Activated naive CD8-positive, alpha-beta T cell (primary cell): Measurements from ENCODE around the gene MFRP.
A peak's percentile ranks its signal among the peaks of the same experiment; 100 is the strongest.
"Not testable (repeated sequence)": the region's sequence is repeated elsewhere in the genome, so short reads cannot be mapped to it uniquely, and the experiment has no call there.

Experiments used
- H3K27ac Mint-ChIP-seq: one replicate; pipeline ENCODE4 v1.8.0; 2021; ENCODE audit warnings: mixed read lengths
- H3K27me3 Mint-ChIP-seq: one replicate; pipeline ENCODE4 v1.8.0; 2021; ENCODE audit warnings: mixed read lengths
- H3K36me3 Mint-ChIP-seq: one replicate; pipeline ENCODE4 v1.8.0; 2021; ENCODE audit warnings: mixed read lengths
- H3K4me1 Mint-ChIP-seq: one replicate; pipeline ENCODE4 v1.8.0; 2021; ENCODE audit warnings: low read depth, mixed read lengths
- H3K4me3 Mint-ChIP-seq: one replicate; pipeline ENCODE4 v1.8.0; 2021; ENCODE audit warnings: mild to moderate bottlenecking, mixed read lengths
- H3K9me3 Mint-ChIP-seq: one replicate; pipeline ENCODE4 v1.8.0; 2021; ENCODE audit warnings: low read depth, mixed read lengths

The MFRP gene

DNA sequence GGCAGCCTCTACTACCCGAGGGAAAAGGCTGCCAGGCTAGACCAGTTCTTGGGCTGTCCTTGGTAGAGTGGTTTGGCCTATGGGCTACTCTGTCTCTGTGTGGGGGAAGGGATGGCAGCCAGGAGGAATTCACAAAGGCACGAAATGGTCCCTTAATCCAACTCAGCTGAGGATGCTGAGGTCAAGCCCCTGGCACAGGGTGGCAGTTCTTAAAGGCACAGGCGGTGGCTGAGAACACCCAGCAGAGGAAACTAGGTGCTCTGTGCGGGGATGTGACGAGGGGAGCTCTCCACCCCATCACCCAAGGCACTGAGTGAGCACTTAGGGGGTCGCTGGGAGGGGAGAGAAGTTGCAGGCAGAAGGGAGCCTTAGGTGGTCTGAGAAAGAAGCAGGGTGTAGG is at the start of gene MFRP:
TSS of gene MFRP (minus strand) at position 101 of the 400 bp plus-strand sequence. CDS start 192 bp downstream, outside the sequence.
- H3K27me3 Mint-ChIP-seq, result peaks cover 11% of the 10 kb centered on the region
- H3K27ac Mint-ChIP-seq, result no peak within 1 kb of the TSS
- no peaks in the 10 kb centered on the region for H3K9me3 Mint-ChIP-seq
- H3K36me3 Mint-ChIP-seq, result no peaks in the 10 kb centered on the region
- no peaks in the 10 kb centered on the region for H3K4me1 Mint-ChIP-seq
- H3K4me3 Mint-ChIP-seq, result no peak within 1 kb of the TSS

DNA sequence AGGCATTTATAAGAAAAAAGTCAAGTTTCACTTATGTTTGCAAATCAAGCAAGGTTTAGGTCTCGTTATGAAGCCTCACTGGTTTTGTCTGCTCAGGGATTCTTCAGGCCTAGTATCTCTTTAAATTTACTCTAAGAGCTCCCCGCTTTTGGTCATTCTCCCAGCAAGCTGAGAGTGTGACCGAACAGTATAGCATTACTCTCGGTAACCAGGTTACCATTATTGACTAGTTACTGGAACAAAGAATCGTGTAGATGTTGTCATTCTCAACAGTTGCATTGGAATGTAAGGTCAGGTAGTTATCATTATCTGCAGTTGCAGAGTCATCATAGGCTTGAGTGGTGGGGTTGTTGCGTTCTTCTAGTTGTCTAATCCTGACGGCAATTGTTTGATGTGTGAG is 44.8 kb upstream of the MFRP start:
- Mint-ChIP-seq H3K27ac (no peak overlapping the region), H3K36me3 (no peaks in the 10 kb centered on the region), H3K4me1 (no peaks in the 10 kb centered on the region), H3K9me3 (no peaks in the 10 kb centered on the region), H3K27me3 (peaks cover 10% of the 10 kb centered on the region), H3K4me3 (no peak overlapping the region)

DNA sequence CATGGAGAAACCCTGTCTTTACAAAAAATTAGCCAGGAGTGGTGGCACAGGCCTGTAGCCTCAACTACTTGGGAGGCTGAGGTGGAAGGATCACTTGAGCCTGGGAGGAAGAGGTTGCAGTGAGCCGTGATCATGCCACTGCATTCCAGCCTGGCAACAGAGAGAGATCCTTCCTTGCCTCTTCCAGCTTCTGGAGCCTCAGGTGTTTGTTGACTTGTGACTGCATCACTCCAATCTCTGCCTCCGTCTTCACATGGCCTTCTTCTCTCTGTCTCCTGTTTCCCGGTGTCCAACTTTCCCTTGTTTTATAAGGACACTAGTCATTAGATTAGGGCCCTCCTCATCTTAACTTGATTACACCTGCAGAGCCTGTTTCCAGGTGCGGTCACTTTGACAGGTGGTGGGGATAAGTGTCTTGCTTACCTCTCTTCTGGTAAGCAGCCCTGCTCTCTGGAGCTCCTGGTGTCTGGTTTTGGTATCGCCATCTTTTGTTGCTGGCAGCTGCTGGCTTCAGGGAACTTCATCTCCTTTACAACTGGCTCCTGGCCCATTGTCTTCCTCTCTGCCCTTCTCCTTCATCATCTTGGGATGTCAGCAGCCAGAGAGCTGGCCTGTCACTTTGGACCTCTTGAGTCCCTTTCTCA is 43.2 kb upstream of the MFRP start:
- Mint-ChIP-seq H3K27me3 (peaks cover 10% of the 10 kb centered on the region), H3K9me3 (no peaks in the 10 kb centered on the region), H3K4me3 (no peak overlapping the region), H3K27ac (no peak overlapping the region), H3K4me1 (no peaks in the 10 kb centered on the region), H3K36me3 (no peaks in the 10 kb centered on the region)

DNA sequence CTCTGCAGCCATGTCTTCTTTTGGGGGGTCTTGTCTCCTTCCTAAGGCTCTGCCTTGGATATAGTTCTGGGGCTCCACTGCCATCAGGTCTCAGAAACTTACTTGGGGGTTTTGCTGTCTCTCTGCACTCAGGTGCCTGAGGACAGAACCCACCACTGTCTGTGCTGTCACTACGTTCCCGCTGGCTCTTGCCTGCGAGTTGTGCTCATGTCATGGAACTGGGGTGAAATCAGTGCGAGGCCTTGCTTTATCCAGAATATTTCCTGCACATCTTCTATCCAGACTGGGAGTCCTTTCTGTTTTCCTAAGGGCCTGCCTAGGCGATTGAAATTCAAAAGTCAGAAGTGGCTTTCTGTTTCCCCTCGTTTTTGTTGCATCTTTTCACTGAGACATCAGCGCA is 41.6 kb upstream of the MFRP start:
- no peaks in the 10 kb centered on the region for H3K9me3 Mint-ChIP-seq
- H3K4me1 Mint-ChIP-seq, result no peaks in the 10 kb centered on the region
- H3K27ac Mint-ChIP-seq, result no peak overlapping the region
- no peaks in the 10 kb centered on the region for H3K36me3 Mint-ChIP-seq
- H3K4me3 Mint-ChIP-seq, result no peak overlapping the region
- H3K27me3 Mint-ChIP-seq, result peaks cover 6% of the 10 kb centered on the region

DNA sequence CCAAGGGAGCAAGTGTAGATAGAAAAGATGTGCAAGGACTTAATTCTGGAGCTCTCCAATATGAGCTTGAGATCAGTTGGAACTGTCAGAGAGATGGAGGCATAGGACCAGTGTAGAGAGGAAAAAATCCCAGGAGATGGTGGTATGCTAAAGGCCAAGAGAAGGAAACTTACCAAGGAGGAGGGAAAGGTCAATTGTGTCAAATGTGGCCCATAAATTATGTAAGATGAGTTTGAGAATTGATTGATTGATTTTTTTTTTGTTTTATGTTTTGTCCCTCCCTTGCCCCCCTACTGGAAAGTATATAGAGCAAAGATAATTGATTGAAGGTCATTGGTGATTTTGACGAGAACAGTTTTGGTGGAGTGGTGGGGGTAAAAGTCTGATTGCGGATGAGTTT is 37.8 kb upstream of the MFRP start:
- H3K9me3 Mint-ChIP-seq, result no peaks in the 10 kb centered on the region
- no peak overlapping the region for H3K27ac Mint-ChIP-seq
- H3K4me1 Mint-ChIP-seq, result peaks cover 10% of the 10 kb centered on the region
- H3K4me3 Mint-ChIP-seq, result no peak overlapping the region
- H3K36me3 Mint-ChIP-seq, result no peaks in the 10 kb centered on the region
- peaks cover 5% of the 10 kb centered on the region for H3K27me3 Mint-ChIP-seq

DNA sequence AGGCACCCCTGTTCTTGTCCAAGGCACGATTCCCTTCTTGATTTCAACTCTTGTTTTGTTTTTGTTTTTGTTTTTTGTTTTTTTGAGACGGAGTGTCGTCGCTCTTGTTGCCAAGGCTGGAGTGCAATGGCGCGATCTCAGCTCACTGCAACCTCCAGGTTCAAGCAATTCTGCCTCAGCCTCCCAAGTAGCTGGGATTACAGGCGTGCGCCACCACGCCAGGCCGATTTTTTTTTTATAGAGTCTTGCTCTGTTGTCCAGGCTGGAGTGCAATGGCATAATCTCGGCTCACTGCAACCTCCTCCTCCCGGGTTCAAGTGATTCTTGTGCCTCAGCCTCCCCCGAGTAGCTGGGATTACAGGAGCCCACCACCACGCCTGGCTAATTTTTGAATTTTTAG is 36.0 kb upstream of the MFRP start:
- H3K4me3 Mint-ChIP-seq, H3K27ac Mint-ChIP-seq: not testable (repeated sequence)
- peaks cover 10% of the 10 kb centered on the region for H3K4me1 Mint-ChIP-seq

DNA sequence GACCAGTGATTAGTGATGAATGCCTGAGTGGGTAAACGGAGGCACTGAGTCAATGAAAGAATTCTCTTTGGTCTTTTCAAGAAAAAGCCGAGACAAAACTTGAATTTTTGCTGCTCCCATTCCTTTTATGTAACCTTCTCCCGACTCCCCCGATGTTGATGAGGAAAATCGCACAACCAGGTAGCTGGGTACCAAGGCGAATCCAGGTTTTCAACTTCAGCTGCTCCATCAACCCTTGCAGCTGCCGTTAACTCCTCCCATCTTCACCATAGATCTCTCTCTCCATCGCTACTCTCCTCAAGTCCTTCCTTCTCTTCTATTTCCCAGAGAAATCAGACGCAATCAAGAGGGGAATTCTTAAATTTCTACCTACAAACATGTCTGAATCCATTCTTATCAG is 35.6 kb upstream of the MFRP start:
- H3K36me3 Mint-ChIP-seq, result no peaks in the 10 kb centered on the region
- peaks cover 10% of the 10 kb centered on the region for H3K4me1 Mint-ChIP-seq
- H3K27me3 Mint-ChIP-seq, result no peaks in the 10 kb centered on the region
- no peak overlapping the region for H3K4me3 Mint-ChIP-seq
- no peaks in the 10 kb centered on the region for H3K9me3 Mint-ChIP-seq
- H3K27ac Mint-ChIP-seq, result no peak overlapping the region

More for the DNA sequence above, 36.0 kb upstream of the MFRP start:
- not testable (repeated sequence) for H3K36me3 Mint-ChIP-seq, H3K9me3 Mint-ChIP-seq, H3K27me3 Mint-ChIP-seq

DNA sequence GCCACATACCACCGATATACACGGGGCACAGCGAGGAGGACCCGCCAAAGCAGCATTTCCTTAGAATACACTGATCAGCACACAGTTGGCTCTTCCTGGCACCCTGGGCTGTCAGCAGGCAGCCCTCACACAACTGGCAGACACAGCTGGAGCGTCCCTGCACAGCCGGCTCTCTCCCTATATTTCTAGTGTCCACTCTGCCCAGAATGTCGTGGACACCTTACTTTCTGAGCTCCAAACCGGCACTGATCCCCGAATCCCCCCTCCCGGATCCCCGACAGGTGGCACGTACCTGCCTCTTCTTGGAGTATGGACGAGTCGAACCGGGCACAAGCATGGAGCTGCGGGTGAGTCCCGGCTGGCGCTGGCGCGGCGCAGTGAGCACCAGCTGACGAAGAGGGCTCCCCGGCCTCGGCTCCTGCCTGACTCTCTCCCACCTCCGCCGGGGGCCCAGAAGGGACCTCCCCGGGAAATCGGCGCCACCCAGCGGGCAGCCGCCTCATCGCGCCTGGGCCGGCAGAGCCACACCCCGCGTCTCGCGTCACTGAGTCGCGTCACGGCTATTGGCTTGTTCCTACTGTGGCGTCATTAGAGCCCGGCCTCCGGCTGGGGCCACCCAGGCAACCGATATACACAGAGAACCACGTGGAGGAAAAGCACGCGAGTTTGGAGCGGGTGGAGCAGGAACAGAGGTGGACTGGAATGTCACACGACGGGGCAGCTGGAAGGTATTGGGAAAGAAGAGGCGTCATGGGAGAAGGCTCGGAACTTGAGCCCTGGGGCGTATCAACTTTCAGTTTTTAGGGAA is 34.9 kb upstream of the MFRP start, which contains the start of gene USP2:
TSS of gene USP2 (minus strand) at position 510 of the 808 bp plus-strand sequence. CDS start 8,210 bp downstream, outside the sequence.
- peaks cover 10% of the 10 kb centered on the region for H3K4me1 Mint-ChIP-seq
- H3K9me3 Mint-ChIP-seq, result no peaks in the 10 kb centered on the region
- H3K36me3 Mint-ChIP-seq, result no peaks in the 10 kb centered on the region
- H3K27ac Mint-ChIP-seq, result peak within 1 kb of the TSS; percentile 80
- no peaks in the 10 kb centered on the region for H3K27me3 Mint-ChIP-seq
- no peak within 1 kb of the TSS for H3K4me3 Mint-ChIP-seq

DNA sequence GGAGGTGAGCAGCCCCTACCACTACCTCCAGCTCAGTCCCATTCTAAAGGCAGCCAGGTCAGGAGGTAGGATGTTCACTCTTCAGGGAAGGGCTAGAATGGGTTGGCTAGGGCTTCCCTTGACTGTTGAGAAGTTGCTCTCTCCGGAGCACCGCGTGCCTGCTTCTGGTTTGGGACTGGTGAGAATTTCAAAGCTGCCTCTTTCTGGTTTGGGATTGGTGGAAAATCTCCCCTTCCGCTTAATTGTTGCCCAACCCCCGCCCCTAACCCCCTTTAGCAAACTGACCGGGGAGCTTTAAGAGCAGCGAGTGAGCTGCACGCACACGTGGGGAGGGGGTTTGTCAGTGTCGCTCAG is 34.3 kb upstream of the MFRP start:
- Mint-ChIP-seq H3K4me3 (no peak overlapping the region), H3K36me3 (no peaks in the 10 kb centered on the region), H3K27me3 (no peaks in the 10 kb centered on the region), H3K9me3 (no peaks in the 10 kb centered on the region), H3K27ac (no peak overlapping the region), H3K4me1 (peaks cover 10% of the 10 kb centered on the region)

DNA sequence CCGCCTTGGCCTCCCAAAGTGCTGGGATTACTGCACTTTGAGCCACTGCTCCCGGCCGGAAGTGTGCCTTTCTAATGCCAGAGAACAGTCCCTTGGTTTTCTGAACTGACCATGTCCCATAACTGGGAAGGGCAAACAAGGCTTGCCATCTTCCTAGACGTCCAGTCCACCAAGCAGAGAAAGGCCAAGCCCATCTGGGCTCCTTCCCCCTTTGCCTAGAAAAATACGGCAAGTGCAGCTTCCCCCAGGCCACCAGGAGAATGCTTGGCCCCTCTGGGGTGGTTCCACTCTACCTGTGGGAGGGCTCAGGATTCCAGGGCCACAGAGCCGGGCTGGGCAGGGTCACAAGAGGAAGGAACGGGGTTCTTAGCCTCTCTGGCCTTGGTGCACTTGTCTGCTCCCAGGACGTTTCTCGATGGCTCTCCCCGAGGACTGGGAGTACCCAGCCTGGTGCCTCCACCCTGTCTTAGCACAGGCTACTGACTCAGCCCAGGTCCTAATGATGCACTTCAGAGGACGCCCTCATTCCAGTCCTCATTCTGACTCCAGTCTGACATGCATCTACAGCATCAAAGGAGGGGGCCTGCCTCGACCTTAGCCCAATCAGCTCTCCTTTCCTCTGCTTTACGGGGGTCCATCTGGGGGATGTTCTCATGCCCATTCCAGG is 33.8 kb upstream of the MFRP start:
- Mint-ChIP-seq H3K27ac (no peak overlapping the region), H3K9me3 (no peaks in the 10 kb centered on the region), H3K4me3 (no peak overlapping the region), H3K4me1 (peaks cover 10% of the 10 kb centered on the region), H3K36me3 (no peaks in the 10 kb centered on the region), H3K27me3 (no peaks in the 10 kb centered on the region)

DNA sequence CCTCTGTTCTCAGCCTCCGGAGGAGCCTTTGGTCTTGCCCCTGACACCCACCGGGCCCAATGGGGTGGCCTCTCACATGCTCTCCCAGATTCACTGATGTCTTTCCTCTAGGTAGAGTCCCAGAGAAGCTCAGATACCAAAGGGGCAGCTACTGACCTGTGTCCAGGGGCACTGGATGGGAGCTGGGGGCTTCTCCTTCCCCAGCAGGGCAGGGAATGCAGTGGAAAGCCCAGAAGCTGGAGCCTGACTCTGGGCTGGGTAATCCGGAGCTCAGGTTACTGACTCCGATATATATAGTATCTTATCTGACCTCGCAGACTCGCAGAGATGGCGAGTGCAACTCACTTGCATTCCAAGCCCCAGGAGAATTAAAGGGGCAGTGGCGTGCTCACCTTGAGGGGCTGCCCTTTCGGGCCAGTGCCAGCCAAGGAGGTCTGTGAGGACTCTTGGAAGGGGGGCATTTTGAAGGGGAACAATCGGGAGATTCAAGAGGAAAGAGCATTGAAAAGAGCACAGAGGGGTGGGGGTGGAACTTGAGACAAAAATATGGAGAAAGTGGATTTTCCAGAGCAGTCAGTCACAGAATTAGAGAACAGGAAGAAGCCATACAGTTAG is 32.5 kb upstream of the MFRP start:
- Mint-ChIP-seq H3K36me3 (no peaks in the 10 kb centered on the region), H3K4me1 (peaks cover 12% of the 10 kb centered on the region), H3K9me3 (no peaks in the 10 kb centered on the region), H3K27me3 (no peaks in the 10 kb centered on the region), H3K4me3 (no peak overlapping the region), H3K27ac (no peak overlapping the region)

DNA sequence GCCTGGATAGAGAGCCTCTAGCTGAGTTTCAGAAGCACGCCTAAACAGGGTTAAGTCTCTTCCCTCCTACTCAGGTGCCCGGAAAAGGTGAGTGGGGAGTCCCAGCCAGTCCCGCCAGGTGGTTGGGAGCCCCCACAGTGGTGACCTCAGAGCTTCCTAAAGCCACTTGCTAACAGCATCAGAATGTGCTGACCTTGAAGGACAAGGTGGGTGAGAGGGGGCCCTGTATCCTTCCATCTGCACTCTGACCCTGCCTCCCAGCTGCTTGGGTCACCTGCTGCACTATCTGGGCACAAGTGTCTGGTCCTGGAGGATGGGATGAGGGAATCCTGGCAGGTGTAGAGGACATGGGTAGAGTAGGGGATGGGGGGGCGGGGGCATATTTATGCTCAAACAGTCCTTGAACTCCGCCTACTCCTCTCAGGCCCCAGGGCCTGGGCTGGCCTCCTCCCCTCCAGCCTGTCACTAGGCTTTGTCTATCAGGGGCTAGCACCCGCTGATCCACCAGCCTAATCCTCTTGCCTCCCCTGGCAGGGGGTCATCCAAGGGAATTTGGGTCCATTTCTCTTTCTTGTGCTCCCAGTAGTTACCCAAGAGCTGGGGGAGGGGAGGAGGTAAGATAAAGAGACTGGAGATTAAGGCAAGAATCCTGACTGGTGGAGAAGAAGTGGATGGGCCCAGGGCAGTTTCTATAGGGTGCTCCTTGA is 31.6 kb upstream of the MFRP start:
- Mint-ChIP-seq H3K4me1 (peaks cover 18% of the 10 kb centered on the region), H3K36me3 (no peaks in the 10 kb centered on the region), H3K9me3 (no peaks in the 10 kb centered on the region), H3K27ac (no peak overlapping the region), H3K4me3 (no peak overlapping the region), H3K27me3 (no peaks in the 10 kb centered on the region)

DNA sequence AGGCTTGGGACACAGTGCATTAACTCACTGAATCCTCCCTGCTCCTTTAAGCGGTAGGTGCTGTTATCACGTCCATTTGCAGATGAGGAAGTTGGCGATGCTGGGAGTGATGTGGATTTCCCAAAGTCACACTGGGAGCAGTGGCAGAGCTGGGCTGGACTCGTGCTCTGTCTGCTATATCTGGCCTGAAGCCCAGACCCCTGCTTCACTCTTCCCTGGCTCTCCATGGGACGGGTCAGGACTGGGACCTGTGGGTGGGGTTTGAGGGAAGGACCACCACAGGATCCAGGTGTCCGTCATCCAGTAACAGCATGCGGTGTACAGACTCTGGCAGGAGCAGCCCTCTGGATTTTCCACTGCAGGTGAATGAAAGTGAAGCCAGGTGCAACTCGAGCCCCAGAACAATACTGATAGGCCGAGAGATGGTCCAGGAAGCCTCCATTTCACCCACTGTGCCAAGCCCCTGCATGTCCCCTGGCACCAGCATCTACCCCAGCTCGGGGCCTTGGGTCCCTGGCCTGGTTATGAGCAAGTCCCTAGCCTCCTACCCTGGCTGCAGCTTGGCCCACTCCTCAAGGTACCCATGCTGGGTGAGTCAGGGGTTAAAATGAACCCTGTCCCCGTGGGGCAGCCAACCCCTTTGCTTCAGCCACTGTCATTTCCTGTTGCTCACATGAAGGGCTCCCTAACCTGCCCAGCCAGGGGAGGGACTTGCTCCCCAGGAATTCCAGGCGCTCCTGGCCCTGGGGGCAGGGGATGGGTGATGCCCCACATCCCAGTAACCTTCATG is 30.8 kb upstream of the MFRP start:
- no peaks in the 10 kb centered on the region for H3K9me3 Mint-ChIP-seq
- H3K27ac Mint-ChIP-seq, result no peak overlapping the region
- H3K36me3 Mint-ChIP-seq, result no peaks in the 10 kb centered on the region
- peaks cover 18% of the 10 kb centered on the region for H3K4me1 Mint-ChIP-seq
- H3K4me3 Mint-ChIP-seq, result no peak overlapping the region
- no peaks in the 10 kb centered on the region for H3K27me3 Mint-ChIP-seq
